Right lobe of liver (tissue), 6 donors: Measurements from ENCODE around the gene CCT3. TPM values are rescaled to one million over a fixed set of nuclear protein-coding genes. Genes with fewer than 3 reads are reported as not detected.

Experiments
- ATAC-seq, 4 donors: fragments of 200-7000 bp; cut with Tn5 transposase; one replicate each; pipeline ENCODE4 v1.9.1; 2020; ENCODE audit warnings: mild to moderate bottlenecking in 4 of 4, moderate library complexity in 4 of 4
- DNase-seq, 3 donors: peaks; one replicate each; pipeline ENCODE4 v3.0.0-alpha.2; 2020
- H3K27ac ChIP-seq, 3 donors: fragments of 200-600 bp; one replicate each; pipeline ENCODE4 v1.8.0; 2022
- H3K27me3 ChIP-seq, 2 donors: fragments of 200-600 bp; one replicate each; pipeline ENCODE4 v1.8.0; 2022
- H3K36me3 ChIP-seq, 4 donors: fragments of 200-600 bp; sonication (generic) in 1 of 4; one replicate each; pipeline versions ENCODE4 v1.5.1 to v1.8.0; 2017 to 2022; ENCODE audit warnings: control low read depth in 1 of 4
- H3K4me1 ChIP-seq, 4 donors: fragments of 200-600 bp; sonication (generic) in 1 of 4; one replicate each; pipeline versions ENCODE4 v1.5.1 to v1.8.0; 2017 to 2022; ENCODE audit warnings: control low read depth in 1 of 4
- H3K4me3 ChIP-seq, 3 donors: fragments of 200-600 bp; one replicate each; pipeline ENCODE4 v1.8.0; 2022
- H3K9me3 ChIP-seq, 4 donors: fragments of 200-600 bp; sonication (generic) in 1 of 4; one replicate each; pipeline versions ENCODE4 v1.5.1 to v1.8.0; 2017 to 2022; ENCODE audit warnings: control low read depth in 1 of 4
- POLR2A ChIP-seq: fragments of 450-650 bp; IDR thresholded peaks from one replicate; pipeline ENCODE4 v1.6.1; 2017; ENCODE audit warnings: antibody characterized with exemption, mild to moderate bottlenecking
- WGBS: methylation state at CpG from one replicate; pipeline ENCODE4 v1.1.6; 2018; ENCODE audit warnings: low coverage, low lambda C conversion rate; ENCODE audit not compliant: insufficient coverage; ENCODE audit errors: missing lambda C conversion rate; 5-methylcytosine and 5-hydroxymethylcytosine counted together
- intact Hi-C, 2 donors: fragments of 100-400 bp; cut with DNase I; formaldehyde crosslinking; loops; one replicate each; pipeline versions ENCODE4 v1.11.2 to v1.14.1; 2022
- total RNA-seq, 6 experiments: library from RNA; depleted of rRNA in 2 of 6; stranded (reverse); fragments of >200 nt in 2 of 6; fragmentation: NEBNext Ultra II Directional in 3 of 6; extraction: Animal tissue kit (Norgen Biotek cat#: 25700) in 3 of 6; gene quantifications; one replicate each; pipeline versions ENCODE4 v1.1.0 to v1.2.4, GENCODE V29; 2016 to 2023
- TF ChIP-seq, protein P1 (sequence below), 4 donors: fragments of 200-600 bp in 3 of 4; fragments of 450-650 bp in 1 of 4; IDR thresholded peaks; one replicate each; pipeline versions ENCODE4 v1.5.1 to v1.8.0; 2016 to 2022; ENCODE audit warnings: antibody characterized with exemption in 4 of 4, mild to moderate bottlenecking in 2 of 4
- donor health status: DM: no; HTN: yes; CAD: no.
- donor health status: DM: no; HTN: no; CAD: no.
- donor health status: DM: no; HTN: no; CAD: no.
- donor health status: DM: no; HTN: yes; CAD: no.
- donor health status: DM: no; HTN: yes; CAD: no.

CCT3 gene
- total RNA-seq, 6 experiments from 2014 or later, result 79.3 to 179 (median 115) TPM

DNA sequence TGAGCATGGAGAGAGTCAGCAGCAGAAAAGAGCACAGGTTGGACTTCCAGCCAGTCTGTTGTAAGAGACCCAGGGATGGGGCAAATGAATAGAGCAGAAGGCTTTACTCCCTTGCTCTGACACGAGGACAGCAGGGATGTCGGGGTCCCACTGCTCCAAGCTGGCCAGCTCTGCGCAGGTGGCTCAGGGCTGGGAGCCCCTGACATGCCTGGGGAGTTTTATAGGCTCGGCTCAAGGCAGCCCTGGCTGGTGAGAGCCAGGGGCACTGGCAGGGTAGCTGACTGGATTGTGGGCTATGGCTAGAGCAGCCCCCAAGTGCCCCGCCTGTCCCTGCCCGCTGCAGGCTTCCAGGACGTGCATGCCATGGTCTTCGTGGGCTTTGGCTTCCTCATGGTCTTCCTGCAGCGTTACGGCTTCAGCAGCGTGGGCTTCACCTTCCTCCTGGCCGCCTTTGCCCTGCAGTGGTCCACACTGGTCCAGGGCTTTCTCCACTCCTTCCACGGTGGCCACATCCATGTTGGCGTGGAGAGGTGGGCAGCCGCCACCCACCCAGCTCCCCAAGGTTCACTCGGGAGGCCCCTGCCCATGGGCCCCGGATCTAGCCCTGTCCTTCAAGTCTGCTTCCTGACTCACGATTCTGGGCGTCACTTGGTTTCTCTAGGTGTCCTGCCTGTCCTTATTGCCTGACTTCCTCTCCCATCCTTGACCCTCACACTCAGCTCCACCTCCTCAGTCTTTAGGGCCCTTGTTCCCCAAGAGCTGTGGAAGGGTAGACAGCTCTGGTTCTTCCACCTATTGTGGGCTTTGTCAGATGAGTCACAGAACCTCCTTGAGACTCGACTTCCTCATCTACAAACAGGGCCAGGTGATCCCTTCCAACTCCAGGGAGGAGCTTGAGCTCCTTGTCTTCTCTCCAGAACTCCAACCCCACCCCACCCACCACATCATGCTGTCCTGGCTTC lies 39.1 kb upstream of the CCT3 start:
- peak in 1 of 4 donors; percentile 15 for ATAC-seq
- Histone ChIP-seq H3K9me3 (no peaks in the 10 kb centered on the region), H3K4me1 (no peaks in the 10 kb centered on the region), H3K4me3 (no peak overlapping the region), H3K27ac (no peak overlapping the region), H3K36me3 (no peaks in the 10 kb centered on the region), H3K27me3 (no peaks in the 10 kb centered on the region)
- TF ChIP-seq, protein P1, sequence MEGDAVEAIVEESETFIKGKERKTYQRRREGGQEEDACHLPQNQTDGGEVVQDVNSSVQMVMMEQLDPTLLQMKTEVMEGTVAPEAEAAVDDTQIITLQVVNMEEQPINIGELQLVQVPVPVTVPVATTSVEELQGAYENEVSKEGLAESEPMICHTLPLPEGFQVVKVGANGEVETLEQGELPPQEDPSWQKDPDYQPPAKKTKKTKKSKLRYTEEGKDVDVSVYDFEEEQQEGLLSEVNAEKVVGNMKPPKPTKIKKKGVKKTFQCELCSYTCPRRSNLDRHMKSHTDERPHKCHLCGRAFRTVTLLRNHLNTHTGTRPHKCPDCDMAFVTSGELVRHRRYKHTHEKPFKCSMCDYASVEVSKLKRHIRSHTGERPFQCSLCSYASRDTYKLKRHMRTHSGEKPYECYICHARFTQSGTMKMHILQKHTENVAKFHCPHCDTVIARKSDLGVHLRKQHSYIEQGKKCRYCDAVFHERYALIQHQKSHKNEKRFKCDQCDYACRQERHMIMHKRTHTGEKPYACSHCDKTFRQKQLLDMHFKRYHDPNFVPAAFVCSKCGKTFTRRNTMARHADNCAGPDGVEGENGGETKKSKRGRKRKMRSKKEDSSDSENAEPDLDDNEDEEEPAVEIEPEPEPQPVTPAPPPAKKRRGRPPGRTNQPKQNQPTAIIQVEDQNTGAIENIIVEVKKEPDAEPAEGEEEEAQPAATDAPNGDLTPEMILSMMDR (IDR thresholded peaks at IDR 0.05), result no peak
- TF ChIP-seq POLR2A, result no peak
- no peak for DNase-seq
- intact Hi-C loops, result no loop called here
- WGBS, result 70% methylated on average over 2 of the region's 20 CpGs

DNA sequence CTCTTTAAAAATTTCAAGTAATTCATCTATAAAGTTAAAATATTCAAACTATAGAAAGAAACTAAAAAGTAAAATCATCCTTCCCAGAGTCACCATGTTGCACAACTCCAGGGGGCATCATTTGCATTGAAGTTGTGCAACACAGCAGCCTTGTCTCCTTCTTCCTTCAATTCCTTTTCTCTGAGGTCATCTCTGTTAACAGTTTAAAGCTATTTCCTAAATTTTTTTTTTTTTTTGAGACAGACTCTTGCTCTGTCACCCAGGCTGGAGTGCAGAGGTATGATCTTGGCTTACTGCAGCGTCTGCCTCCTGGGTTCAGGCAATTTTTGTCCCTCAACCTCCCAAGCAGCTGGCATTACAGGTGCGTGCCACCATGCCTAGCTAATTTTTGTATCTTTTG lies 38.1 kb upstream of the CCT3 start:
- no peak overlapping the region for H3K4me3 ChIP-seq
- H3K36me3 ChIP-seq, result no peaks in the 10 kb centered on the region
- H3K9me3 ChIP-seq, result no peaks in the 10 kb centered on the region
- TF ChIP-seq POLR2A, result no peak
- TF ChIP-seq, protein P1 (IDR thresholded peaks at IDR 0.05), result no peak
- WGBS, result 85% methylated on average over 2 of the region's 2 CpGs
- H3K4me1 ChIP-seq, result peaks cover 0 to 6% (median 0%) of the 10 kb centered on the region in 4 donors
- no peak for DNase-seq
- H3K27ac ChIP-seq, result no peak overlapping the region
- intact Hi-C loops, result no loop called here
- ATAC-seq, result no peak
- H3K27me3 ChIP-seq, result no peaks in the 10 kb centered on the region

DNA sequence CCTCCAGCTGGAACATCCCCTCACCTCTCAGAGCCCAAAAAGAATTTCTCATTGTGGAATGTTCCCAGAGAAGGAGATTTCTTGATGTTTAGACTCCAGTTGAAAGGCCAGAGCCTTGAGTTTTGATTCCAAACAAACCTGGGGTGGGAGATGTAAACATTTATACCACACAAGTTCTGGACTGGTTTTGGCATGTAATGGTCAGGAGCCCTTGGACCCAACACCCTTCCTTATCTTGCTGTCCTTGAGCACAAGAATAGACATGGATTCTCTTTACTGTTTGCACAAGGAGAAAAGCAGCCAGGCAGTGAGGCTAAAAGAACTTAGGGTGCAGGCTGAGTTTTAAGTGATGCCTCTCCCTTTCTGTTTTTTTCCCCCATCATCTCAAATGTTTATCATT lies 35.5 kb upstream of the CCT3 start:
- H3K4me1 ChIP-seq, result peaks cover 0 to 16% (median 0%) of the 10 kb centered on the region in 4 donors
- ATAC-seq (no peak), DNase-seq (no peak)
- H3K27me3 ChIP-seq, result no peaks in the 10 kb centered on the region
- intact Hi-C loops, result no loop called here
- H3K4me3 ChIP-seq, result no peak overlapping the region
- no peaks in the 10 kb centered on the region for H3K9me3 ChIP-seq
- no peak overlapping the region for H3K27ac ChIP-seq
- no peak for TF ChIP-seq POLR2A
- TF ChIP-seq, protein P1 (IDR thresholded peaks at IDR 0.05), result no peak
- no peaks in the 10 kb centered on the region for H3K36me3 ChIP-seq

DNA sequence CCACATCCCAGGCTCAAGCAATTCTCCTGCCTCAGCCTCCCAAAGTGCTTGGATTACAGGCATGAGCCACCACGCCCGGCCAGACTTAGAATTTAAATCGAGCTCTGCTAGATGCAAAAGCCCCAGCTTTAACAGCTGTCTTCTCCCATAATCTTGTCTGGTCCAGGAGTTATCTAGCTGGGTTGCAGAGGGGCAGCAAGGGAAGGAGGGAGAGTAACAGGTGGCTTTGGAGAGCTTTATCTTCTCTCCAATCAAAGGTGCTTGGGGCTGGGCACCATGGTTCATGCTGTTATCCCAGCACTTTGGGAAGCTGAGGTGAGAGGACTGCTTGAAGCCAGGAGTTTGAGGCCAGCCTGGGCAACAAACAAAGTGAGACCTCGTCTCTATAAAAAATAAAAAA lies 34.8 kb upstream of the CCT3 start:
- Histone ChIP-seq H3K36me3 (no peaks in the 10 kb centered on the region), H3K4me1 (peaks cover 0 to 23% (median 0%) of the 10 kb centered on the region in 4 donors), H3K9me3 (no peaks in the 10 kb centered on the region), H3K27ac (no peak overlapping the region), H3K27me3 (no peaks in the 10 kb centered on the region), H3K4me3 (no peak overlapping the region)
- DNase-seq (no peak), ATAC-seq (no peak)
- intact Hi-C loops, result no loop called here
- 26% methylated on average over 2 of the region's 4 CpGs for WGBS
- TF ChIP-seq, protein P1 (IDR thresholded peaks at IDR 0.05), result no peak
- no peak for TF ChIP-seq POLR2A
